ENCODE results near the gene NFILZ.

Gene NFILZ

DNA sequence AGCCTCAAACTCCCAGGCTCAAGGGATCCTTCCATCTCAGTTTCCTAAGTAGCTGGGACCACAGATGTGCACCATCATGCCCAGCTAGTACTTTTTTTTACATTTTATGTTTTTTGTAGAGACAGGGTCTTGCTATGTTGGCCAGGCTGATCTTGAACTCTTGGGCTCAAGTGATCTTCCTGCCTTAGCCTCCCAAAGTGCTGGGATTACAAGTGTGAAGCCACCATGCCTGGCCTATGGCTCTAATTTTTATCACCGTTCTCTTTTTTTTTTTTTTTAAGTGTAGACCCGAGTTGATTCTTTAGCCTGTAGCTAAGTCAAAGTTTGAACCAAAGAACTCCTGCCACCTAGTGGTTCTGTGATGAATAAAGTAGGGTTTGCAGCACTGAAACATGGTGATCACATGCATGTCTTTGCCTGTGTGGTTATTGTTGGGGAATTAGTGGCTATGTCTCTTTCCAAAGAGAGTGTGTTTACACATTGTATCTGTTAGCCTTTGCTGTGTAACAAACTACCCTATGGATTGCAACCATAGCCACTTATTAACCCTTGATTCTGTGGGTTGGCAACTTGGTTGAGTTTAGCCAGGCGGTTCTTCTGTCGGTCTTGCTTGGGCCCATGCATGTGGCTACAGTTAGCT, 11.6 kb downstream of the NFILZ start:
- DNase-seq (ENCODE audit: low read depth), result no peak

- no peak for DNase-seq (ENCODE audit: low read depth)
Observed at GRCh38 chr19:8642561-8642960, 12.1 kb downstream of the NFILZ start.

GRCh38 chr19:8643860-8644653, 13.6 kb downstream of the NFILZ start:
- no peak for DNase-seq (ENCODE audit: low read depth)

GRCh38 chr19:8648240-8648639, 17.8 kb downstream of the NFILZ start:
- DNase-seq (ENCODE audit: low read depth), result no peak

GRCh38 chr19:8654591-8655339, 24.3 kb downstream of the NFILZ start:
- no peak for DNase-seq (ENCODE audit: low read depth)

DNA sequence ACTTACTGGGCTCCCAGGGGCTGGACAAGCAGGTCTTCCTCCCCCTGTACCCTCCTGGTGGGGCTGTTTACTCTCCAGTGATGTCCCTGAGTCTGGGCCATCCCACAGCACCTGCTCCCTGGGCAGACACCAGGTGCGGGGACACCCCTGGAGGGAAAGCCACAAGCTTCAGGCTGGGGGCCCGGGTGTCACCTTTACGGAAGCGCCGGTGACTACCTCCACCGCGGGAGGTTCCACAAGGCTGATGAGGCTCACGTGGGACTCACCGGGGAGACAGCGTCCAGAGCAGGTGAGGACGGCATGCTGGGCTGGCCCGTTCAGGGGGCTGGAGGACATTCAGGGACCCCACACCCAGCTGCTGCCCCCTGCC, 24.9 kb downstream of the NFILZ start:
- DNase-seq (ENCODE audit: low read depth), result no peak

DNA sequence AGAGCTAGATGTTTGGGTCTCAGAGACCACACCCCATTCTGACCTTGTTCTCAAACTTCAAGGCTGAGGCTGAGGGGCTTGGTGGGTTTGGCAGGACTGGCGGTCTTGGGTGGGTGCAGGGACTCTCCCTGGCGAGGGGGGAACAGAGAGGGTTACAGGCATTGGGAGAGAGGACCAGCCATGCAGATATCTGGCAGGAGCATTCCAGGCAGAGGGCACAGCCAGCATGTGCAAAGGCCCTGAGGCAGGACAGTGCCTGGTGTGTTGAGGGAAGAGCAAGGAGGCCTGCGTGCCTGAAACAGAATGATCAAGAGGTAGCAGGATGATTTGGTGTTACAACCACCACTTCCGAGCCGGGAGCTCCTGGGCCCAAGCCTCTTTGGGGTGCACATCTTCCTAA, 27.4 kb downstream of the NFILZ start:
- DNase-seq (ENCODE audit: low read depth), result no peak

GRCh38 chr19:8659905-8660304, 29.5 kb downstream of the NFILZ start:
- DNase-seq (ENCODE audit: low read depth), result no peak

DNA sequence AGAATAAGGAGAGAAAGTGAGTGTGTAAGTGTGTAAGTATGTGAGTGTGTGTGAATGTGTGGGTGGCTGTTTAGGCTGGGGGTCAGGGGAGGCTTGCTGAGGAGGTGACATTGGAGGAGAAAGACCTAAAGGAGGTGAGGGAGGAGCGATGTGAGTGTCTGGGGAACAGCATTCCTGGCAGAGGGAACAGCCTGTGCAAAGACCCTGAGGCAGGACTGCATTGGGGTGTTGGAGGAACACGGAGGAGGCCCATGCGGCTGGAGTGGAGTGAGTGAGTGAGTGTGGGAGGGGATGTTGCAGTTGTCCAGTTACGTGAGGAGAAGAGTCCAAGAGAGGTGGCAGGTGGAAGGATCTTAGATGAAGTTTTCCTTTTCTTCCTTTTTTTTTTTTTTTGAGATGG, 31.8 kb downstream of the NFILZ start:
- no peak for DNase-seq (ENCODE audit: low read depth)

DNA sequence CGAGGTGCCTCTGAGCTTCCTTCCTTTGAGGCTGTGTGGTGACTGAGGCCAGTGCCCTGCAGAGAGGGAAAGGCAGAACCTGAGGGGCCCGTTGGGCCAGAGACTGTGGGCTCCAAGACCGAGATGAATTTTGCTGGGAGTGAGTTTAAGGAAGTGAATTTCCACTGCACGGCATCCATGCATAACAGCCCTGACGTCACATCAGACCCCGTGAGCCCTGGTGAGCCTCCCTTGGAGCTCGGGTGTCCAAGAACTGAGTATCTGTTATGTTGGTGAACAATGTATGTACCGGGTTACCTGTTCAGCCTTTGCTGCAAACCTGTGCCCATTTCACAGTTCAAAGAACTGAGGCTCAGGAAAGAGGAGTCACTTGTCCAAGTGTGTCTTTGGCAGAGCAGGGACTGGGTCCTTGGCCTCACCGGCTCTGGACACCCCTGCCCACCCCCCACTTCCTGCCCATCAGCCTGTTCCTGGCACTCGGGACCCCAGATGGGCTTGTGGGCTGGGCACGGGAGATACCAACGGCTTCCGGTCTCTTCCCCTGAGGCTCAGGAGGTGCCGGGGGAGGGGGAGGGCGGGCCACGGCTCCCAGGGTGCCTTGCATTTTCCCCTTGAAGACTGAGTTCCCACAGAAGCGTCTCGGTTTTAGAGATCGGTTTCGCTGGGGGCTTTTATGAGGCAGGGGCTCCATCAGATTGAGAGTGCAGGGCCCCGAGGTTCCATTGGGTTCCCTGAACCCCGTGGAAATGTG, 33.7 kb downstream of the NFILZ start:
- DNase-seq (ENCODE audit: low read depth), result no peak

- DNase-seq (ENCODE audit: low read depth), result no peak
Observed at GRCh38 chr19:8664671-8665057, 34.2 kb downstream of the NFILZ start.

DNA sequence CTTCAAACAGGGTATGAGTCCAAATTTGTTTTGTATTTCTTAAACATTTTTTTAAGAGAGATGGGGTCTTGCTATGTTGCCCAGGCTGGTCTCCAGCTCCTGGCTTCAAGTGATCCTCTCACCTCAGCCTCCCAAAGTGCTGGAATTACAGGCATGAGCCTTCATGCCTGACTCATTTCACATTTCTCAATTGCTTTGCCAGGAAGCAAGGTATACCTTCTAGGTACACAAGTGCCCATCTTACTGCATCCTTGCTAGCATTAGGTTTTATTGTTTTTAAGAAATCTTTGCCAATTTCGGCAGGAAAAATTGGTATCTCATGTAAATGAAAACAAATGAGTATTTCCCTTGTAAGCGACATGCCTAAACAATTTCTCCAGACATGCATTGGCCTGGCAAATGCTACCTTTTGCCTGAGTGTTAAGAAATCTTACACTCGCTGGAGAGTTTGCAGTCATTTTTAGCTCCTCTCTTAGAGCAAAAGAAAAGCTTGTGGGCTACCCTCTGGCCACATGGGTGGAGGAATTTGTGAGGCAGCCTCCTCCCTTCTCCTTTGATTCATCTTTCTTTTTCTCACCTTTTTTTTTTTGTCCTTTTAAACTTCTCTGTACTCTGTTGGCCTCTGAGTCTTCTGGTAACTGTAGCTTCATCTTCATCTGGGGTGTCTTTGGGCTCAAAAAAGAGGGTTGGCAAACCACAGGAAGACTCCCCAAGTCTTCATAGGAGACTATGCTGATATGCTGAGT, 35.2 kb downstream of the NFILZ start:
- DNase-seq (ENCODE audit: low read depth), result no peak

GRCh38 chr19:8666814-8667405, 36.5 kb downstream of the NFILZ start:
- DNase-seq (ENCODE audit: low read depth), result no peak

DNA sequence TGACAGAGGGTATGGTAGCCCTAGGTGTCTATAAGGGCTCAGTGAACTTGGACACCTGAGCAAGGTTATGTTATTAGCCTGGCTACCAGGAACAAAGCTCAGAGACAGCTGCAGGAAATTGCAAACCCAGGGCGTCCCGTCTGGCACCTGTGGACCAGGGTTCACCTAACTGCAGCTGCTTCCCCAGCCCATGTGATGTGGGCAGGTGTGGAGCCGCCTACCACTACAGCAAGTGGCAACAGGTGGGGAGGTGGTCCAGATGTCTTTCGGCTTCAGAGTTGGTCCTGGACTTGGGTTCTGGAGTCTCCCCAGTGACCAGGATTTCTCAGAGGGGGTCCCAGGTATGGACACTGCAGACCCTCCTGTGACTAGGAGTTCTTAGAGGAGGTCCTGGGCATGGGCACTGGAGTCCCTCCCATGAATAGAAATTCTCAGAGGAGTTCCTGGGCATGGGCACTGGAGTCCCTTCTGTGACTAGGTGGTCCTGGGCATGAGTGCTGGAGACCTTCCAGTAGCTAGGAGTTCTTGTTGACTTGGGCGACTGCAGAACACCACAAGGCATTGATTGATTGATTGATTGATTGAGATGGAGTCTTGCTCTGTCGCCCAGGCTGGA, 43.0 kb downstream of the NFILZ start:
- DNase-seq (ENCODE audit: low read depth), result no peak

GRCh38 chr19:8675066-8675465, 44.6 kb downstream of the NFILZ start:
- no peak for DNase-seq (ENCODE audit: low read depth)

DNA sequence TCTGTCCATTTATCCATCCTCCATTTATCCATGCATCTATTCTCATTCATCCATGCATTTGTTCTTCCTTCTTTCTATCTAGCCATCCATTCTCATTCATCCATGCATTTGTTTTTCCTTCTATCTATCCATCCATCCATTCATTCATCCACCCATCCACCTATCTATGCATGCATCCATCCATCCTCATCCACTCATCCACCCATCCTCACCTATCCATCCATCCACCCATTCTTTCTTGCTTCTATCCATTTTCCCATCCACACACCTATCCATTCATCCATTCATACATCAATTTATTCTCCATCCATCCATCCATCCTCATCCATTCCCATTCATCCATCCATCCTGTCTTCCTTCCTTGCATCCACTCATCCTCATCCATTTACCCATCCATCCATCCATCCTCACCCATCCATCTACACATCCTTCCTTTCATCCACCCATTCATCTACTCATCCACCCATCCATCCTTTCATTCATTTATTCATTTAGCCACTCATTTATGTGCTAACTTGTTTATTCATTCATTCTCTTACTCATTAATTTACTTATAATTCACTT, 47.9 kb downstream of the NFILZ start:
- no peak for DNase-seq (ENCODE audit: low read depth)
